ENCODE results near the gene CROCC.

- TF ChIP-seq CTCF (IDR thresholded peaks at IDR 0.05) (no peak), EP300 (IDR thresholded peaks at IDR 0.05) (no peak), POLR2A (IDR thresholded peaks at IDR 0.05) (no peak)
Observed at GRCh38 chr1:16991571-16991970, 69.8 kb downstream of the CROCC start.
